ENCODE results near the gene PHLPP2.

- no peak for TF ChIP-seq POLR2A (IDR thresholded peaks at IDR 0.05)
- no peak for TF ChIP-seq CTCF (IDR thresholded peaks at IDR 0.05)
- no peak for TF ChIP-seq EP300 (IDR thresholded peaks at IDR 0.05)
Measured at GRCh38 chr16:71754652-71755051, 30.2 kb upstream of the PHLPP2 start.

All from gastroesophageal sphincter (tissue), 3 donors.